SK-N-SH (cell line): ENCODE data around the gene KCTD17.

ENCODE experiments used
- FOXJ3 ChIP-seq: sonication (generic); formaldehyde crosslinking; IDR thresholded peaks from 2 replicates; pipeline ENCODE4 v1.5.1; 2020; ENCODE audit warnings: mild to moderate bottlenecking, missing genetic modification reagents
- MEF2A ChIP-seq: IDR thresholded peaks from 2 replicates; pipeline ENCODE4 v1.4.0; 2012; ENCODE audit warnings: low read depth, borderline replicate concordance
- NFIC ChIP-seq: IDR thresholded peaks from 2 replicates; pipeline ENCODE4 v1.4.0; 2012; ENCODE audit warnings: borderline replicate concordance
- POLR2AphosphoS5 ChIP-seq: IDR thresholded peaks from 2 replicates; pipeline ENCODE4 v1.6.1; 2012; ENCODE audit warnings: low read depth, low read length
- RFX5 ChIP-seq: IDR thresholded peaks from 2 replicates; pipeline ENCODE4 v1.6.1; 2012; ENCODE audit warnings: mild to moderate bottlenecking, improper control_type of control experiment, low read length
- RXRA ChIP-seq: IDR thresholded peaks from 2 replicates; pipeline ENCODE4 v1.4.0; 2012; ENCODE audit warnings: low read depth, mild to moderate bottlenecking, borderline replicate concordance
- SIN3A ChIP-seq: IDR thresholded peaks from 2 replicates; pipeline ENCODE4 v1.6.1; 2012; ENCODE audit warnings: low read depth, mild to moderate bottlenecking, low read length, moderate library complexity, borderline replicate concordance
- SMC3 ChIP-seq: IDR thresholded peaks from 2 replicates; pipeline ENCODE4 v1.6.1; 2012; ENCODE audit warnings: low read depth, low read length, improper control_type of control experiment
- TAF1 ChIP-seq: IDR thresholded peaks from 2 replicates; pipeline ENCODE4 v1.6.1; 2012; ENCODE audit warnings: low read depth, mild to moderate bottlenecking, low read length, moderate library complexity, borderline replicate concordance
- YY1 ChIP-seq: IDR thresholded peaks from 2 replicates; pipeline ENCODE4 v1.4.0; 2012; ENCODE audit warnings: low read depth, mild to moderate bottlenecking
- TF ChIP-seq, protein P1 (sequence below): fragments of 200-600 bp; sonication (generic); IDR thresholded peaks from 2 replicates; pipeline ENCODE4 v1.6.1; 2017; ENCODE audit warnings: antibody characterized with exemption, mild to moderate bottlenecking, moderate library complexity
- TF ChIP-seq, protein P2 (sequence below): IDR thresholded peaks from 2 replicates; pipeline ENCODE4 v1.6.1; 2012; ENCODE audit warnings: mild to moderate bottlenecking, low read depth, low read length, moderate library complexity

DNA sequence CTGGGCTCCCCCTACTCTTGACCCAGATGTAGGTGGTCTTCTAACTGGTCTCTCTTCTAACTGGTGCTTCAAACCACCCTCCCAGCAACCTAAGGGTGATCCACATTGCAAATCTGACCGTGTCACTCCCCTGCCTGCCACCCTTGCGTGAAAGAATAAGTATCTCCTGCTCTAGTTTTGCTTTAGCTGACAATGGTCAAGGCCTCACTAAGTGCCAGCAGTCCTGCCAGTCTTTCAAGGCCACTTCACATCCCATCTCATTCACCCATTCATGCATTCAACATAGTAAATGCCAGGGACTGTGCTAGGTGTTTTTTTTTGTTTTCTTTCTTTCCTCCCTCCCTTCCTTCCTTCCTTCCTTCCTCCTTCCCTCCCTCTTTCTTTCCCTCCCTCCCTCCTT lies 2.3 kb upstream of the KCTD17 start:
- TF ChIP-seq, protein P1, sequence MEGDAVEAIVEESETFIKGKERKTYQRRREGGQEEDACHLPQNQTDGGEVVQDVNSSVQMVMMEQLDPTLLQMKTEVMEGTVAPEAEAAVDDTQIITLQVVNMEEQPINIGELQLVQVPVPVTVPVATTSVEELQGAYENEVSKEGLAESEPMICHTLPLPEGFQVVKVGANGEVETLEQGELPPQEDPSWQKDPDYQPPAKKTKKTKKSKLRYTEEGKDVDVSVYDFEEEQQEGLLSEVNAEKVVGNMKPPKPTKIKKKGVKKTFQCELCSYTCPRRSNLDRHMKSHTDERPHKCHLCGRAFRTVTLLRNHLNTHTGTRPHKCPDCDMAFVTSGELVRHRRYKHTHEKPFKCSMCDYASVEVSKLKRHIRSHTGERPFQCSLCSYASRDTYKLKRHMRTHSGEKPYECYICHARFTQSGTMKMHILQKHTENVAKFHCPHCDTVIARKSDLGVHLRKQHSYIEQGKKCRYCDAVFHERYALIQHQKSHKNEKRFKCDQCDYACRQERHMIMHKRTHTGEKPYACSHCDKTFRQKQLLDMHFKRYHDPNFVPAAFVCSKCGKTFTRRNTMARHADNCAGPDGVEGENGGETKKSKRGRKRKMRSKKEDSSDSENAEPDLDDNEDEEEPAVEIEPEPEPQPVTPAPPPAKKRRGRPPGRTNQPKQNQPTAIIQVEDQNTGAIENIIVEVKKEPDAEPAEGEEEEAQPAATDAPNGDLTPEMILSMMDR, result no peak
- TF ChIP-seq TAF1 (no peak), RFX5 (no peak), SIN3A (no peak), RXRA (no peak), MEF2A (no peak), FOXJ3 (no peak), SMC3 (no peak), YY1 (no peak), NFIC (no peak), POLR2AphosphoS5 (no peak)
- TF ChIP-seq, protein P2, sequence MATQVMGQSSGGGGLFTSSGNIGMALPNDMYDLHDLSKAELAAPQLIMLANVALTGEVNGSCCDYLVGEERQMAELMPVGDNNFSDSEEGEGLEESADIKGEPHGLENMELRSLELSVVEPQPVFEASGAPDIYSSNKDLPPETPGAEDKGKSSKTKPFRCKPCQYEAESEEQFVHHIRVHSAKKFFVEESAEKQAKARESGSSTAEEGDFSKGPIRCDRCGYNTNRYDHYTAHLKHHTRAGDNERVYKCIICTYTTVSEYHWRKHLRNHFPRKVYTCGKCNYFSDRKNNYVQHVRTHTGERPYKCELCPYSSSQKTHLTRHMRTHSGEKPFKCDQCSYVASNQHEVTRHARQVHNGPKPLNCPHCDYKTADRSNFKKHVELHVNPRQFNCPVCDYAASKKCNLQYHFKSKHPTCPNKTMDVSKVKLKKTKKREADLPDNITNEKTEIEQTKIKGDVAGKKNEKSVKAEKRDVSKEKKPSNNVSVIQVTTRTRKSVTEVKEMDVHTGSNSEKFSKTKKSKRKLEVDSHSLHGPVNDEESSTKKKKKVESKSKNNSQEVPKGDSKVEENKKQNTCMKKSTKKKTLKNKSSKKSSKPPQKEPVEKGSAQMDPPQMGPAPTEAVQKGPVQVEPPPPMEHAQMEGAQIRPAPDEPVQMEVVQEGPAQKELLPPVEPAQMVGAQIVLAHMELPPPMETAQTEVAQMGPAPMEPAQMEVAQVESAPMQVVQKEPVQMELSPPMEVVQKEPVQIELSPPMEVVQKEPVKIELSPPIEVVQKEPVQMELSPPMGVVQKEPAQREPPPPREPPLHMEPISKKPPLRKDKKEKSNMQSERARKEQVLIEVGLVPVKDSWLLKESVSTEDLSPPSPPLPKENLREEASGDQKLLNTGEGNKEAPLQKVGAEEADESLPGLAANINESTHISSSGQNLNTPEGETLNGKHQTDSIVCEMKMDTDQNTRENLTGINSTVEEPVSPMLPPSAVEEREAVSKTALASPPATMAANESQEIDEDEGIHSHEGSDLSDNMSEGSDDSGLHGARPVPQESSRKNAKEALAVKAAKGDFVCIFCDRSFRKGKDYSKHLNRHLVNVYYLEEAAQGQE, result no peak
